Fibroblast of peridontal ligament (primary cell): ENCODE data around the gene ADIG.
"Not testable (repeated sequence)": the region's sequence is repeated elsewhere in the genome, so short reads cannot be mapped to it uniquely, and the experiment has no call there.

Experiments
- DNase-seq: peaks from one replicate; pipeline ENCODE4 v3.0.0-alpha.2; 2010; ENCODE audit errors: extremely low read depth

ADIG gene

GRCh38 chr20:38573413-38573812 is 7.6 kb upstream of the ADIG start:
- DNase-seq = no peak

GRCh38 chr20:38579219-38579910 is 1.6 kb upstream of the ADIG start:
- DNase-seq = no peak

GRCh38 chr20:38579921-38580320 is 1.1 kb upstream of the ADIG start:
- DNase-seq = no peak

GRCh38 chr20:38581830-38582358 is 897 bp downstream of the ADIG start:
- no peak for DNase-seq

GRCh38 chr20:38583306-38583705 is 2.3 kb downstream of the ADIG start:
- no peak for DNase-seq

GRCh38 chr20:38584099-38584763 is 3.2 kb downstream of the ADIG start:
- DNase-seq = no peak

- no peak for DNase-seq
These were observed 4.6 kb downstream of the ADIG start for GRCh38 chr20:38585404-38586180.

- no peak for DNase-seq
These were observed 5.2 kb downstream of the ADIG start for GRCh38 chr20:38586181-38586525.

GRCh38 chr20:38588303-38588702 is 7.3 kb downstream of the ADIG start:
- no peak for DNase-seq

- no peak for DNase-seq
These were observed 8.4 kb downstream of the ADIG start for GRCh38 chr20:38589351-38589750.

GRCh38 chr20:38589967-38590675 is 9.1 kb downstream of the ADIG start:
- no peak for DNase-seq

GRCh38 chr20:38590676-38591473 is 9.9 kb downstream of the ADIG start:
- DNase-seq = no peak

GRCh38 chr20:38591474-38592410 is 10.7 kb downstream of the ADIG start:
- no peak for DNase-seq

GRCh38 chr20:38592411-38592790 is 11.4 kb downstream of the ADIG start:
- DNase-seq = not testable (repeated sequence)

GRCh38 chr20:38594281-38594680 is 13.3 kb downstream of the ADIG start:
- DNase-seq = not testable (repeated sequence)

GRCh38 chr20:38595886-38596285 is 14.9 kb downstream of the ADIG start:
- not testable (repeated sequence) for DNase-seq

- DNase-seq = no peak
These were observed 18.4 kb downstream of the ADIG start for GRCh38 chr20:38599410-38599882.

- DNase-seq = no peak
These were observed 19.1 kb downstream of the ADIG start for GRCh38 chr20:38600057-38600456.

GRCh38 chr20:38601216-38602184 is 20.5 kb downstream of the ADIG start, which contains the start of gene ARHGAP40:
TSS of gene ARHGAP40 (plus strand) at chr20:38601809.
- DNase-seq = no peak
